Measurements from ENCODE around the gene SRP72. TPM values are rescaled to one million over a fixed set of nuclear protein-coding genes. Genes with fewer than 3 reads are reported as not detected.
"Not testable (repeated sequence)": the region's sequence is repeated elsewhere in the genome, so short reads cannot be mapped to it uniquely, and the experiment has no call there.

The SRP72 gene
- total RNA-seq, 4 donors from 2014 or later: 13.1 to 48.7 (median 33.7) TPM

DNA sequence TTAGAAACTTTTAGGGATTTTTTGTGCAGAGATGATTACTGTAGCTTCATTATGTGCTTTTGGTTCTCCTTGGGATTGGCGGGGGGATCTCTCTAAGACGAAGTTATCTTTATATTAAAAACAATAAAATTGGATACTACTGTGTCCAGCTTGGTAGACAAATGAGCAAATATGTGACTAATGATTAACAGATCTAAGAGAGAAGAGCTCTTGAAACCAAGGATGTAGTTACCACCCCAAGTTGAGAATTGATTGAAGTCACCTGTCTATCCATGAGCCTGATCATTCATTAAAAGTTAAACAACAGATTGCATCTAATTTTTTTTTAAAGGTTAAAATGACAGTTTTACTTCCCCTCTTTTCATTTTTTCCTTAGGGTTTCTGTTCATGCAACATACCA is 22.7 kb upstream of the SRP72 start:
- H3K27me3 ChIP-seq: no peaks in the 10 kb centered on the region
- H3K9me3 ChIP-seq: no peaks in the 10 kb centered on the region
- no peak overlapping the region for H3K4me3 ChIP-seq
- intact Hi-C loops (cut with DNase I; ENCODE audit: low total_unique reads) (no loop called here), in situ Hi-C loops (cut with MboI; ENCODE audit: low pct_ligation_motif_present in 1 of 4, low pct_unique_long_range_greater_than_20kb in 1 of 4, low sequenced_read_pairs in 3 of 4) (no loop called here)
- no peak overlapping the region for H3K27ac ChIP-seq
- no peak for DNase-seq
- H3K4me1 ChIP-seq: no peaks in the 10 kb centered on the region
- peaks cover 0 to 21% (median 1%) of the 10 kb centered on the region in 4 donors for H3K36me3 ChIP-seq
- TF ChIP-seq EP300 (IDR thresholded peaks at IDR 0.05; ENCODE audit: low read depth): no peak
- no peak for TF ChIP-seq CTCF (IDR thresholded peaks at IDR 0.05)
- TF ChIP-seq POLR2AphosphoS5 (IDR thresholded peaks at IDR 0.05): no peak
- TF ChIP-seq POLR2A (IDR thresholded peaks at IDR 0.05): no peak
- WGBS, 2 donors (ENCODE audit: low coverage in 1 of 2): 58 to 69% methylated on average over 2 of the region's 2 CpGs

GRCh38 chr4:56445699-56446098 is 21.7 kb upstream of the SRP72 start:
- Histone ChIP-seq H3K9me3 (no peaks in the 10 kb centered on the region), H3K27ac (no peak overlapping the region), H3K27me3 (no peaks in the 10 kb centered on the region), H3K36me3 (peaks cover 0 to 21% (median 1%) of the 10 kb centered on the region in 4 donors), H3K4me3 (no peak overlapping the region), H3K4me1 (no peaks in the 10 kb centered on the region)
- WGBS, 2 donors (ENCODE audit: low coverage in 1 of 2): 90% methylated on average over 1 of the region's 1 CpG; no CpG with 5 or more reads in 1 of the 2 donors
- no peak for TF ChIP-seq POLR2AphosphoS5 (IDR thresholded peaks at IDR 0.05)
- TF ChIP-seq CTCF (IDR thresholded peaks at IDR 0.05): no peak
- TF ChIP-seq POLR2A (IDR thresholded peaks at IDR 0.05): no peak
- no peak for TF ChIP-seq EP300 (IDR thresholded peaks at IDR 0.05; ENCODE audit: low read depth)
- intact Hi-C loops (cut with DNase I; ENCODE audit: low total_unique reads): no loop called here
- in situ Hi-C loops (cut with MboI; ENCODE audit: low pct_ligation_motif_present in 1 of 4, low pct_unique_long_range_greater_than_20kb in 1 of 4, low sequenced_read_pairs in 3 of 4): no loop called here
- no peak for DNase-seq

DNA sequence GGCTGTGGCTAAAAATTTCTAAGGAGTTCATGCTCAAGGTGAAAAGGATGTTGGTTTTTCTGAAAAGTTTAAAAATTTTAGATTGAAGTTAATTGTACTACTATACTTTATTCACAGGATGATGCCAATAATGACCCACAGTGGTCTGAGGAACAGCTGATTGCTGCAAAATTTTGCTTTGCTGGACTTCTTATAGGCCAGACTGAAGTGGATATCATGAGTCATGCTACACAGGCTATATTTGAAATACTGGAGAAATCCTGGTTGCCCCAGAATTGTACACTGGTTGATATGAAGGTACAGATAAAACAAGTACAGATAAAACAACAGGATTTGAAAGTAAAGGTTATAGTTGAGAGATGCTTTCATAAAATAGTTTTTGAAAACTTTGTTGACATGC is 19.1 kb upstream of the SRP72 start:
- Histone ChIP-seq H3K9me3 (no peaks in the 10 kb centered on the region), H3K27me3 (no peaks in the 10 kb centered on the region), H3K36me3 (peaks cover 0 to 9% (median 4%) of the 10 kb centered on the region in 4 donors), H3K4me1 (no peaks in the 10 kb centered on the region), H3K4me3 (no peak overlapping the region), H3K27ac (no peak overlapping the region)
- no peak for DNase-seq
- in situ Hi-C loops (cut with MboI; ENCODE audit: low pct_ligation_motif_present in 1 of 4, low pct_unique_long_range_greater_than_20kb in 1 of 4, low sequenced_read_pairs in 3 of 4): no loop called here
- TF ChIP-seq POLR2AphosphoS5 (IDR thresholded peaks at IDR 0.05) (no peak), POLR2A (IDR thresholded peaks at IDR 0.05) (no peak), EP300 (IDR thresholded peaks at IDR 0.05; ENCODE audit: low read depth) (no peak), CTCF (IDR thresholded peaks at IDR 0.05) (no peak)
- intact Hi-C loops (cut with DNase I; ENCODE audit: low total_unique reads): no loop called here

DNA sequence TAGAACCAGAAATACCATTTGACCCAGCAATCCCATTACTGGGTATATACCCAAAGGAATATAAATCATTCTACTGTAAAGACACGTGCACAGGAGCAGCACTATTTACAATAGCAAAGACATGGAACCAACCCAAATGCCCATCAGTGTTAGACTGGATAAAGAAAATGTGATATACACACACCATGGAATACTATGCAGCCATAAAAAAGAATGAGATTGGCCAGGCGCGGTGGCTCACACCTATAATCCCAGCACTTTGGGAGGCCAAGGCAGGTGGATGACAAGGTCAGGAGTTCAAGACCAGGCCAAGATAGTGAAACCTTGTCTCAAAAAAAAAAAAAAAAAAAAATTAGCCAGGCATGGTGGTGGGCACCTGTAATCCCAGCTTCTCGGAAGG is 17.9 kb upstream of the SRP72 start:
- H3K27ac ChIP-seq; H3K9me3 ChIP-seq; in situ Hi-C loops (cut with MboI; ENCODE audit: low pct_ligation_motif_present in 1 of 4, low pct_unique_long_range_greater_than_20kb in 1 of 4, low sequenced_read_pairs in 3 of 4); intact Hi-C loops (cut with DNase I; ENCODE audit: low total_unique reads); H3K27me3 ChIP-seq; DNase-seq; H3K36me3 ChIP-seq; H3K4me3 ChIP-seq; H3K4me1 ChIP-seq: not testable (repeated sequence)
- 99 to 100% methylated on average over 4 of the region's 4 CpGs for WGBS, 2 donors (ENCODE audit: low coverage in 1 of 2)

DNA sequence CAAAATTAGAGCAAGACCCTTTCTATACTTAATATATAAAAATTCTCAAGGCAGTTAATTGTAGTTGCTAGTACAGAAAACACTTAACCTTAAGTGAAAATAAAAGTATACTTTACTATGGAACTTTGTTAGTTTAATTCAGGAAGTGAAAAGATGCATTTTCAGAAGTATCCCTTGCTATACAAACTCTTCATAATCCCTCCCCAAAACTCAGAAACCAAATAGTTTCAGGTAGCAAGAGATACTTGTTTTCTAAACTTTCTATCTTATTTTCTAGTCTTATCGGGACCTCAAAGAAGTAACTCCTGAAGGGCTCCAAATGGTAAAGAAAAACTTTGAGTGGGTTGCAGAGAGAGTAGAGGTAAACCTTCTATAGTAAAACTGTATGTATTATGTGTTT is 17.1 kb upstream of the SRP72 start:
- intact Hi-C loops (cut with DNase I; ENCODE audit: low total_unique reads): no loop called here
- H3K36me3 ChIP-seq: peaks cover 0 to 8% (median 4%) of the 10 kb centered on the region in 4 donors
- TF ChIP-seq POLR2A (IDR thresholded peaks at IDR 0.05) (no peak), POLR2AphosphoS5 (IDR thresholded peaks at IDR 0.05) (no peak), CTCF (IDR thresholded peaks at IDR 0.05) (no peak), EP300 (IDR thresholded peaks at IDR 0.05; ENCODE audit: low read depth) (no peak)
- H3K4me3 ChIP-seq: no peak overlapping the region
- no peak for DNase-seq
- H3K27ac ChIP-seq: no peak overlapping the region
- no peaks in the 10 kb centered on the region for H3K27me3 ChIP-seq
- in situ Hi-C loops (cut with MboI; ENCODE audit: low pct_ligation_motif_present in 1 of 4, low pct_unique_long_range_greater_than_20kb in 1 of 4, low sequenced_read_pairs in 3 of 4): no loop called here
- H3K4me1 ChIP-seq: no peaks in the 10 kb centered on the region
- no peaks in the 10 kb centered on the region for H3K9me3 ChIP-seq
- WGBS, 2 donors (ENCODE audit: low coverage in 1 of 2): 88 to 92% methylated on average over 1 of the region's 1 CpG
